NCI-H524 (cell line): Measurements from ENCODE around the gene ZNF532.
"Not testable (repeated sequence)": the region's sequence is repeated elsewhere in the genome, so short reads cannot be mapped to it uniquely, and the experiment has no call there.

Experiments
- DNase-seq, 2 experiments: peaks; one replicate each; lab custom pipeline; 2025; lab: John Stamatoyannopoulos, UW

The ZNF532 gene

DNA sequence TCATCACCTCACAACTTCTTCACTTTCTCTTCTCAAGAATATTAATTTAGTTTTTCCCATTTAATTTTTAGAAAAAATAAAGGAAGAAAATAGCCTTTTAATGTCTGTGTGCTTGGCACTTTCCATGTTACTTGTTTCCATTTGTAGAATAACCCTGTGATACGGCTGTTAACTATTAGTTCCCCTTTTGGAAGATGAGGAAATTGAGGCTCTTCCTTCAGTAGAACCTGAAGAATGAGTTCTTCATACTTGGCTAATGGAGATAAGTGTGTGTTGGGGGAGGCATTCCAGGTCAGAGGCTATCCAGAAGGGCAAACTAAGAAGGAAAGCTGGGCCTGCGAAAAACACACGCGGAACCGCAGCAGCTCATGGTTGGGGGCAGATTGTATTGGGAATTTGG is 38.3 kb downstream of the ZNF532 start:
- DNase-seq = no peak

- DNase-seq = no peak
These were observed 38.9 kb downstream of the ZNF532 start for GRCh38 chr18:58903533-58903932.

DNA sequence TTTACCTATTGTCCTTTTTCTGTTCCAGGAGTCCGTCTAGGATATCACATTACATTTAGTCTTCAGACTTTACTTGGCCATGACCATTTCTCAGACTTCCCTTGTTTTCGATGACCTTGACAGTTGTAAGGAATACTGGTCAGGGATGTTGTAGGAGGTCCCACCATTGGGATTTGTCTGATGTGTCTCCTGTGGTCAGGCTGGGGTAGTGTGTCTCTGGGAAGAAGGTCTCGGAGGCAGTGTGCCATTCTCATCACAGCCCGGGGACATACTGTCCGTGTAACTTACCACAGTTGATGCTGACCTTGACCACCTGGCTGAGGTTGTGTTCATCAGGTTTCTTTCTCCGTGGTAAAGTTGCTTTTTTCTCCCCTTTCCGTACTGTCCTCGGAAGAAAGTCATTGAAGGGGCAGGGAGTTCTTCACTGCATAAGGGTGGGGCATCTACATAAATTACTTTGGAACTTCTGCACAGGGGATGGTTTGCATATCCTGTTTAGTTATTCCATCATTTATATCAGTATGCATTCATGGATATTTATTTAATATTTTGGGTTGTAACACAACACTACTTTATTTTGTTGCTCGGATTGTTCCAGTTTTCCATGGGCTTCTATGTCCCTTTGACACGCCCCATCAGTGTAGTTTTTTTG is 41.2 kb downstream of the ZNF532 start:
- no peak for DNase-seq

- DNase-seq = no peak
These were observed 43.3 kb downstream of the ZNF532 start for GRCh38 chr18:58908006-58908405.

DNA sequence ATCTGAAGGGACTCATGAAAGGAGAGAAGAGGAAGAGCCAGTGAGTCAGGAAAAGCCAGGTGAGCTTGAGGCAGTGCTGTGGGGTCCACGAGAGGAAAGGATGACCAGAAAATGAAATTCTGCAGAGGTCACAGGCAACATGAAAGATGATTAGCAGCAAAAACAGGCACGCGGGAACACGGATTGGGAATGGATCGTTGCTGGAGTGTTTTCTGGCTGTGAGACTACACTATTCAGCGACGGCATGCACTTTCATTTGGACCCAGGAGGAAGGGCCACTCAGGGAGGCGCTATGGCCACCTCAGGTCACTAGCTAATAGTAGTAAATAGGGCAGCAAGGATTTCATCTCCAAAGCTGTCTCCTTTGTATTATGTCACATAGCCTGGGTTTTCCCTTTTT is 44.8 kb downstream of the ZNF532 start:
- no peak for DNase-seq

GRCh38 chr18:58911241-58911640 is 46.6 kb downstream of the ZNF532 start:
- peak; percentile 46 to 66 for DNase-seq

- no peak for DNase-seq
These were observed 47.1 kb downstream of the ZNF532 start for GRCh38 chr18:58911766-58912165.

GRCh38 chr18:58915006-58915799 is 50.5 kb downstream of the ZNF532 start:
- no peak for DNase-seq

GRCh38 chr18:58915995-58916394 is 51.3 kb downstream of the ZNF532 start:
- peak in 1 of 2 experiments; percentile 15 for DNase-seq

- not testable (repeated sequence) for DNase-seq
These were observed 55.3 kb downstream of the ZNF532 start for GRCh38 chr18:58919934-58920333.

- DNase-seq = no peak
These were observed 58.3 kb downstream of the ZNF532 start for GRCh38 chr18:58922995-58923394.

DNA sequence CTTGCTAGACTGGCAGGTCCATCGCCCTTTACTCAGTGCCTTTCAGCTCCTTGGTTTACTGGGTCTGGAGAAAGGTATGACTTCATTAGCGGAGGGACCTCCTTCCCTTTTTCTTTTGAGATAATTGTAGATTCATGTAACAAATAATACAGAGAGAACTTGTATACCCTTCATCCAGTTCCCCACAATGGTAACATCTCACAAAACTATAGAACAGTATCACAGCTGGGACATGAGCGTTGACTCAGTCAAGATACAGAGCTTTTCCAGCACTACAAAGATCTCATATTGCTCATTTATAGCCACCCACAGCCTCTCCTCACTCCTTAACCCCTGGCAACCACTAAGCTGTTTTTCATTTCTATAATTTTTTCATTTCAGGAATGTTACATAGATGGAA is 59.8 kb downstream of the ZNF532 start:
- DNase-seq = no peak

GRCh38 chr18:58927659-58928058 is 63.0 kb downstream of the ZNF532 start:
- no peak for DNase-seq

GRCh38 chr18:58928386-58928785 is 63.7 kb downstream of the ZNF532 start:
- no peak for DNase-seq

DNA sequence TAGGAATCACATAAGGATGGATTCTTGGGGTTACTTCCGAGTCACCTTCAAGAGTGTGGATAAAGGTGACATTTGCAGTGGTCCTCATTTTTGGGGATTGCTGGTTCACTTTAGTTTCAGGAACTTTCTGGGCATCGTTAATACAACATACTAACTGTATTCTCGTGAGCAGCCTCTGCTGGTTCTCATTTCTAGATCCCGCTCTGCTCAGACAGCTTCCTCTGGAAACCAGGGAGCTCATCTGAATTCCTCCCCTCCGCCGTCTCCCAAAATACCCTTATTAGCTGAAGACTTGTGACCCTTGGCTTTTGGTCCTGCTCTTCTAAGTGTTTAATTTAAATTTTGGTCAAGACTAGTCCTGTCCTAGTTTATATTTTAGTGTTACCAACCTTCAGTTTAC is 64.5 kb downstream of the ZNF532 start:
- no peak for DNase-seq

- peak; percentile 39 to 84 for DNase-seq
These were observed 69.7 kb downstream of the ZNF532 start for GRCh38 chr18:58934356-58934755.

DNA sequence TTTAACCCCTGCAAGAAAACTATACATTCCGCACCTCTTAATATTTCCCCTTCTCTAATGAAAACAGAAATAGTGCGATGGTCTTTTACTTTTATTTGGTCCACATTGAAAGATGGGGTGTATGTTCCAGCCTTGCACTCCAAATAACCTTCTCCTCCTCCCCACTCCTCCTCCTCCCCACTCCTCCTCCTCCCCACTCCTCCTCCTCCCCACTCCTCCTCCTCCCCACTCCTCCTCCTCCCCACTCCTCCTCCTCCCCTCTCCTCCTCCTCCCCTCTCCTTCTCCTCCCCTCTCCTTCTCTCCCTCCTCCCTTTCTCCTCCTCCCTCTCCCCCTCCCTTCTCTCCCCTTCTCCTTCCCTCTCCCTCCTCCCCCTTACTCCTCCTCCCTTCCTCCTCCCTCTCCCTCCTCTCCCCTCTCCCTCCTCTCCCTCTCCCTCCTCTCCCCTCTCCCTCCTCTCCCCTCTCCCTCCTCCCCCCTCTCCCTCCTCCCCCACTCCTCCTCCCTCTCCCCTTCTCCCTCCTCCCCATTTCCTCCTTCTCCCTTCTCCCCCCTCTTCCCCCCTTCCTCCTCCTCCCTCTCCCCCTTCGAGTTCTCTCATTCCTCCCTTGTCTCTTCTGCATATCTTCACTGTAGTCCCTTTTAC is 70.4 kb downstream of the ZNF532 start:
- DNase-seq = no peak

DNA sequence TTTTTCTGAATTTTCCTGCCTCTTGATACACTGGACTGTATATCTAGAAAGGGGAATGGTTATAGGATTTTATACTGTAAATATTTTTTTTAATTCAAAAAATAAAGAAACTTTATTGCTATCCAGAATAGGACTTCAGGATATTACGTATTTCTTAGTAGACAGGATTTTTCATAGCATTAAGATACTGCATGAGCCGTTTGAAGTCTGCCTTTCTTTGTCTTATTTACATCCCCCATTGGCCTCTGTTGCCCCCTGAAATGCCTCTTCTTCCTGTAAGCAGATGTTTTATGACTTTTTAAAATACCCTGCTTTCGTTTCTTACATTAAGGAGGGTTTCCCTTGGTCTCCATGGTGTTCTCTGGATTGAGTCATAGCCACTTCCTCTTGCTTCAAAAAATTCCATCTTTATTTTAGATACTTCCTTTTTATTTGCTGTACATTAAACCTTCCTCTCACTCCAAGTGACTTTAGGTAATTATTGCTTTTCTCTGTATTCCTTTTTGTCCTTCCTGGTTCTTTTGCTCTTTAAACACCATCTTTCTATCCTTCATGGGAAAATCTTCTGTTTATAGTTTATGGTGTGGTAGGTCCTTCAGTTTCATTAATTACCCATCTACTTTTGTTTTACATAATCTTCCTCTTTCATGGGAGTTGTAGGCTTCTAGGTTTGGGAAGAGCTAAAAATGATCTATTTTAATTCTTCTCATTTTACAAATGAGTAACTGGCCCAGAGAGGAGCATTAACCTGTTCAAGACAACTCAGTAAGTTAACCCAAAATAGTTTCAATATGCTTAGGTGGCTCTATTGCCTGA is 72.6 kb downstream of the ZNF532 start:
- no peak for DNase-seq

DNA sequence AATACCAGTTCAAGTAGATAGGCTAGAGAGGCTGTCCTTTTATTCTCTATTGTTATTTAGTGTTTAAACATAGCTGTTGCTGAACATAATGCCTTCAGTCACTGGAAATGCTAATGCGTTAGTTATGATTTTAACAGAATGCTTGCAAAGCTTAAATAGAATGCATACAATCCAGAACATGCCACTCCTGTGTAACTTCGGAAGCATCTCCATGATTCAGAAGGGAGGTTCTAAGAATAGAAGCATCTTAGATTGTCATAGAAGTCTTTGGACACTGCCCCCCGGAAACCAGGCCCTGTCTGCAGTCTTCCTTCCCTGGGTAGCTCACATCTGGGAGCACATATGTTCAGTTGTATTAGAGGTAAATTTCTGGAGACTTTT is 73.2 kb downstream of the ZNF532 start:
- no peak for DNase-seq

DNA sequence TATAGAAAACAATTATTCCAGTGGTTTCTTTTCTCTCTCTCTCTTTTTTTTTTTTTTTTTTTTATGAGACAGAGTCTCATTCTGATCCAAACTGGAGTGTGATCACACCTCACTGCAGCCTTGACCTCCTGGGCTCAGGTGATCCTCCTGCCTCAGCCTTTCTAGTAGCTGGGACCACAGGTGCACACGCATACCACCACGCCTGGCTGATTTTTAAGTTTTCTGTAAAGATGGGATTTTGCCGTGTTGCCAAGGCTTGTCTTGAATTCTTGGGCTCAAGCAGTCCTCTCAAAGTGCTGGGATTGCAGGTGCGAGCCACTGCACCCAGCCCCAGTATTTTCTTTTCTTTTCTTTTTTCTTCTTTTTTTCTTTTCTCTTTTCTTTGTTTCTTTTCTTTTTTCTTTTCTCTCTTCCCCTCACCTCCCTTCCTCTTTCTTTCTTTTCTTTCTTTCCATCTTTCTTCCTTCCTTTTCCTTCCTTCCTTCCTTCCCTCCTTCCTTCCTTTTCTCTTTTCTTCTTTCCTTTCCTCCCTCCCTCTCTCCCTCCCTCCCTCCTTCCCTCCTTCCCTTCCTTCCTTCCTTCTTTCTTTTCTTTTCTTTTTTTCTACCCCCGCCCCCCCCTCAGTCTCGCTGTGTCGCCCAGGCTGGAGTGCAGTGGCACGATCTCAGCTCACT is 76.9 kb downstream of the ZNF532 start:
- no peak for DNase-seq

GRCh38 chr18:58943896-58944295 is 79.2 kb downstream of the ZNF532 start:
- DNase-seq = no peak
